MCF 10A (cell line): Measurements from ENCODE around the gene ADAMTS10. TPM values are rescaled to one million over a fixed set of nuclear protein-coding genes. Genes with fewer than 3 reads are reported as not detected.
A peak's percentile ranks its signal among the peaks of the same experiment; 100 is the strongest.

Source experiments
- BruUV-seq: library from RNA; stranded (reverse); fragments of 400-500 nt; replicated peaks from 2 replicates; lab custom pipeline; 2021; lab: Mats Ljungman, UMichigan
- CTCF ChIA-PET: fragments of 300-600 bp; sonication (Branson Sonifier 250); formaldehyde crosslinking; extraction: SDS; loops from one replicate; lab custom pipeline; 2021; ENCODE audit warnings: antibody characterized with exemption, inconsistent platforms; lab: Yijun Ruan, JAX
- POLR2A ChIA-PET: fragments of 300-600, 350-650 bp; sonication (Branson Sonifier 250); formaldehyde crosslinking; extraction: SDS; loops from one replicate; lab custom pipeline; 2020; ENCODE audit warnings: antibody characterized with exemption, inconsistent platforms; lab: Yijun Ruan, JAX
- DNase-seq: peaks from one replicate; pipeline ENCODE4 v3.0.0-alpha.2; 2018; ENCODE audit not compliant: unreplicated experiment
- H3K27ac Mint-ChIP-seq: one replicate; pipeline ENCODE4 v1.8.0; 2022; ENCODE audit warnings: mild to moderate bottlenecking, low read depth, mixed read lengths; ENCODE audit not compliant: unreplicated experiment
- H3K27me3 Mint-ChIP-seq: one replicate; pipeline ENCODE4 v1.8.0; 2022; ENCODE audit warnings: mixed read lengths; ENCODE audit not compliant: insufficient read depth, unreplicated experiment
- H3K36me3 Mint-ChIP-seq: one replicate; pipeline ENCODE4 v1.8.0; 2022; ENCODE audit warnings: mild to moderate bottlenecking, moderate library complexity, mixed read lengths; ENCODE audit not compliant: insufficient read depth, unreplicated experiment
- H3K4me1 Mint-ChIP-seq: one replicate; pipeline ENCODE4 v1.8.0; 2022; ENCODE audit warnings: mixed read lengths; ENCODE audit not compliant: insufficient read depth, unreplicated experiment
- H3K4me3 Mint-ChIP-seq: one replicate; pipeline ENCODE4 v1.8.0; 2022; ENCODE audit warnings: mild to moderate bottlenecking, moderate library complexity, mixed read lengths; ENCODE audit not compliant: unreplicated experiment
- H3K9me3 Mint-ChIP-seq: one replicate; pipeline ENCODE4 v1.8.0; 2022; ENCODE audit warnings: mixed read lengths; ENCODE audit not compliant: unreplicated experiment
- CTCF ChIP-seq: fragments of 200-600 bp; IDR thresholded peaks from one replicate; pipeline ENCODE4 v1.8.0; 2022; ENCODE audit warnings: antibody characterized with exemption, mild to moderate bottlenecking; ENCODE audit not compliant: unreplicated experiment
- intact Hi-C: fragments of 100-400 bp; cut with micrococcal nuclease; formaldehyde crosslinking; loops from 2 replicates; pipeline ENCODE4 v1.14.1; 2022
- total RNA-seq: library from RNA; stranded (reverse); gene quantifications from 2 replicates; pipeline ENCODE4 v1.2.3, GENCODE V29; 2022

The ADAMTS10 gene
- total RNA-seq, 1 experiment from 2014 or later, result not detected

- CTCF ChIA-PET, result interaction anchor here (0.7 to 4.0 kb wide), 6 partner anchors 9 to 208 kb away, joined by 3 to 38 read pairs (median 6); no protein-coding TSS in a partner anchor
- no peak overlapping the region for H3K27ac Mint-ChIP-seq
- H3K9me3 Mint-ChIP-seq, result no peaks in the 10 kb centered on the region
- intact Hi-C loops, result loop anchor here (1.0 kb wide), 1 partner anchor 61 kb away; no protein-coding TSS in a partner anchor
- BruUV-seq, result no TSS peak
- H3K4me3 Mint-ChIP-seq, result no peak overlapping the region
- TF ChIP-seq CTCF, result peak; percentile 35
- DNase-seq, result peak; percentile 52
- POLR2A ChIA-PET, result no interaction called here
- H3K36me3 Mint-ChIP-seq, result no peaks in the 10 kb centered on the region
- H3K4me1 Mint-ChIP-seq, result peaks cover 5% of the 10 kb centered on the region
- H3K27me3 Mint-ChIP-seq, result no peaks in the 10 kb centered on the region
These were observed 31.5 kb upstream of the ADAMTS10 start for GRCh38 chr19:8641908-8642547.

- intact Hi-C loops, result no loop called here
- CTCF ChIA-PET, result interaction anchor here (0.7 to 1.4 kb wide), 5 partner anchors 8 to 209 kb away, joined by 3 to 9 read pairs (median 5); no protein-coding TSS in a partner anchor
- DNase-seq, result no peak
- H3K9me3 Mint-ChIP-seq, result no peaks in the 10 kb centered on the region
- no TSS peak for BruUV-seq
- H3K4me1 Mint-ChIP-seq, result peaks cover 5% of the 10 kb centered on the region
- no peaks in the 10 kb centered on the region for H3K36me3 Mint-ChIP-seq
- POLR2A ChIA-PET, result no interaction called here
- H3K27ac Mint-ChIP-seq, result no peak overlapping the region
- H3K4me3 Mint-ChIP-seq, result no peak overlapping the region
- no peak for TF ChIP-seq CTCF
- H3K27me3 Mint-ChIP-seq, result no peaks in the 10 kb centered on the region
These were observed 30.8 kb upstream of the ADAMTS10 start for GRCh38 chr19:8641221-8641907.

GRCh38 chr19:8640402-8641004, 30.0 kb upstream of the ADAMTS10 start:
- DNase-seq, result peak; percentile 9
- intact Hi-C loops, result no loop called here
- Mint-ChIP-seq H3K36me3 (no peaks in the 10 kb centered on the region), H3K9me3 (no peaks in the 10 kb centered on the region), H3K4me3 (no peak overlapping the region), H3K27me3 (no peaks in the 10 kb centered on the region), H3K27ac (no peak overlapping the region), H3K4me1 (peaks cover 5% of the 10 kb centered on the region)
- ChIA-PET POLR2A (no interaction called here), CTCF (interaction anchor here (1.0 kb wide), 1 partner anchor 13 kb away, joined by 3 read pairs; no protein-coding TSS in a partner anchor)
- no TSS peak for BruUV-seq
- no peak for TF ChIP-seq CTCF

- Mint-ChIP-seq H3K27ac (no peak overlapping the region), H3K4me3 (no peak overlapping the region), H3K36me3 (no peaks in the 10 kb centered on the region), H3K9me3 (no peaks in the 10 kb centered on the region), H3K27me3 (no peaks in the 10 kb centered on the region), H3K4me1 (peaks cover 5% of the 10 kb centered on the region)
- DNase-seq, result no peak
- ChIA-PET CTCF (interaction anchor here (1.0 kb wide), 1 partner anchor 13 kb away, joined by 3 read pairs; no protein-coding TSS in a partner anchor), POLR2A (no interaction called here)
- TF ChIP-seq CTCF, result no peak
- no TSS peak for BruUV-seq
- intact Hi-C loops, result no loop called here
These were observed 29.4 kb upstream of the ADAMTS10 start for GRCh38 chr19:8639821-8640401.
